Measurements from ENCODE around the gene METTL6.
A peak's percentile ranks its signal among the peaks of the same experiment; 100 is the strongest.
"Not testable (repeated sequence)": the region's sequence is repeated elsewhere in the genome, so short reads cannot be mapped to it uniquely, and the experiment has no call there.

Gene METTL6, protein sequence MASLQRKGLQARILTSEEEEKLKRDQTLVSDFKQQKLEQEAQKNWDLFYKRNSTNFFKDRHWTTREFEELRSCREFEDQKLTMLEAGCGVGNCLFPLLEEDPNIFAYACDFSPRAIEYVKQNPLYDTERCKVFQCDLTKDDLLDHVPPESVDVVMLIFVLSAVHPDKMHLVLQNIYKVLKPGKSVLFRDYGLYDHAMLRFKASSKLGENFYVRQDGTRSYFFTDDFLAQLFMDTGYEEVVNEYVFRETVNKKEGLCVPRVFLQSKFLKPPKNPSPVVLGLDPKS

DNA sequence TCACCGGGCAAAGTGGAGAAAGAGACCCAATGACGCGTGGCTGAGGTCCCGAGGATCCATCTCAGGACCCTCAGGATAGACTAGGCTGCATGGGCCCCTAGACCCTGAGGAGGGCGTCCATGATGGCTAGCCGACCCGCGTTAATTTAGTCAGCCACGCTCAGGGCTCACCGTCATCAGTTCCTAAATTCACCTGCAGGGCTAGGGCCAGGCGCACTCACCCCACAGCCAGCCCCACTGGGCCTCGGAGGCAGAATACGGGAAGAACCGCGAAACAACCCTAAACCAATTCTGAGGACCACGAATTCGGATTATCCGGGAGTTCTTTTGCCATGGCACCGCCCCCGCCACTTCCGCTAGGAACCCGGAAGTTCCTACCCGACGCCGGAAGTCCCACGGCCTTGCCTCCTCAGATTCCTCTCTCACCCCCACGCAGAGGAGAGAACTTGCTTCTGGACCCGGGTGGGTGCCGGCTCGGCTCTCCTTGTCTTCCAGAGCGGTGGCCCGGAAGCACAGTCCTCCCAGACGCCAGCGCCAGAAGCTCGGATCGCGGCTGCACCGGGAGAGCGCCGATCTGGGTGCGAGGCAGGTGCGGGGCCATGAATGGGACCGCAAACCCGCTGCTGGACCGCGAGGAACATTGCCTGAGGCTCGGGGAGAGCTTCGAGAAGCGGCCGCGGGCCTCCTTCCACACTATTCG, at the start of gene METTL6, which contains the start of gene EAF1:
Gene METTL6 (minus strand): TSS at position 363 of the 699 bp plus-strand sequence. CDS start 1,033 bp downstream, outside the sequence.
Gene EAF1 (plus strand): TSS at position 417 of the 699 bp plus-strand sequence. CDS start 182 bp downstream, at position 599.
- peaks cover 50% of the 10 kb centered on the region for H3K4me1 Mint-ChIP-seq
- H3K27ac Mint-ChIP-seq: peak within 1 kb of the TSS; percentile 88
- peak; percentile 91 for DNase-seq
- peaks cover 53% of the 10 kb centered on the region for H3K36me3 Mint-ChIP-seq
- peaks cover 2% of the 10 kb centered on the region for H3K9me3 Mint-ChIP-seq
- CTCF ChIA-PET: interaction anchor here (0.7 to 3.0 kb wide), 4 partner anchors 127 to 210 kb away, joined by 3 to 13 read pairs (median 3); no protein-coding TSS in a partner anchor
- no peaks in the 10 kb centered on the region for H3K27me3 Mint-ChIP-seq
- peak within 1 kb of the TSS; percentile 93 for H3K4me3 Mint-ChIP-seq

DNA sequence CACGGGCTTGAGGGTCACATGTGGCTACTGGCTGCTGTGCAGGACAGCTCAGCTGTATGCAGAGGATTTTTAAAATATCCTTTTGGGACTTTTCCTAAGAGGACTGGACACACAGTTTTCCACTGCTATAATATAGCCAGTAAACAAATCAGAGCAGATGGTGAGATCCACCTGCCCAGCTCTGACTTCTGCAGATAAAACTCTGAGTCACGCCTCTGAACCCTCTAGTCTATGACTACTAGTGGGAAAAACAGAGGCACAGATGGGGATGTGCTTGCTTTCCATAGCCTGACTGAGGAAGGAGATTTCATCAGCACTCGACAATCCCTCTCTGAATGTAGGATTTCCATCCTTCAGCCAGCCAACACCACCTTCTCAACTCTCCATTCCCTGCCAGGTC, 49.0 kb upstream of the METTL6 start:
- no peaks in the 10 kb centered on the region for H3K4me1 Mint-ChIP-seq
- no peak overlapping the region for H3K27ac Mint-ChIP-seq
- no peaks in the 10 kb centered on the region for H3K36me3 Mint-ChIP-seq
- DNase-seq: no peak
- CTCF ChIA-PET: no interaction called here
- no peaks in the 10 kb centered on the region for H3K9me3 Mint-ChIP-seq
- no peak overlapping the region for H3K4me3 Mint-ChIP-seq
- peaks cover 37% of the 10 kb centered on the region for H3K27me3 Mint-ChIP-seq

DNA sequence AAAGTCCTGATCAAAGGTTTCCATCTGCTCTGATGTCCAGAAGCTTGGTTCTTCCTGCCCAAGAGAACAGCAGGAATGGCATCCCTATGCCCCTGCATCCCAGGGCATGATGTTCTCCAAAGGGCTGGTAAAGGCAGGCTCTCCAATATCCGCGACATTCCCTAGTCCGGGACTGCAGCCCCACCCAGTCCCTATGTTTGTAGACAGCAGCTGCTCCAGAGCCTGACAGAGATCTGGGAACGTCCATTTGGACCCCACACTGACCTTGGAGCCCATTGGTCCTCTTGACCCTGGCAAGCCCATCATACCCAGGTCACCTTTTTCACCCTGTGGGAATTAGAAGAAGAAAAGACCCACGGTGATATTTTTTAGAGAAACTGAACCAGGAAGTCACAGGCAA, 47.8 kb upstream of the METTL6 start:
- Mint-ChIP-seq H3K4me1 (no peaks in the 10 kb centered on the region), H3K4me3 (no peak overlapping the region), H3K36me3 (no peaks in the 10 kb centered on the region), H3K27ac (no peak overlapping the region), H3K27me3 (peaks cover 43% of the 10 kb centered on the region), H3K9me3 (no peaks in the 10 kb centered on the region)
- no peak for DNase-seq
- CTCF ChIA-PET: no interaction called here

DNA sequence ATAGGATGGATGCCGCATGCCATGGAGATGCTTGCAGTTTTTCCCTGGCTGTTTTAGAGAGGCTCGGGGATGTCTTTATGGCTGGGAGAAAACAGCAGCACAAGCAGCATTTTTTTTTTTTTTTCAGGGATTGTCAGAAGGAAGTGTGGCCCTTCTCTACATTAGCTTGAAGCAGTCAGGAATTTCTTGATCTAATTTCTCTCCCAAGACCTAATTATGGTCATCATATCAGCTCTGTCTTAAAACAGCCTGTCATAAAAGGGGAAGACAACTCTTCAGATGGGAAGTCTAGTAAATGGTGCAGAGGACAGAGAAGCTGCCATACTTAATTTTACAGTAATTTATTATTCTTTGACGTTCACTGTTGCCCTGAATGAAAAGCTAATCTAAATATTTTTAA, 44.5 kb upstream of the METTL6 start:
- CTCF ChIA-PET: interaction anchor here (0.5 kb wide), 1 partner anchor 97 kb away, joined by 3 read pairs; no protein-coding TSS in a partner anchor
- Mint-ChIP-seq H3K4me1 (no peaks in the 10 kb centered on the region), H3K27me3 (peaks cover 27% of the 10 kb centered on the region)

DNA sequence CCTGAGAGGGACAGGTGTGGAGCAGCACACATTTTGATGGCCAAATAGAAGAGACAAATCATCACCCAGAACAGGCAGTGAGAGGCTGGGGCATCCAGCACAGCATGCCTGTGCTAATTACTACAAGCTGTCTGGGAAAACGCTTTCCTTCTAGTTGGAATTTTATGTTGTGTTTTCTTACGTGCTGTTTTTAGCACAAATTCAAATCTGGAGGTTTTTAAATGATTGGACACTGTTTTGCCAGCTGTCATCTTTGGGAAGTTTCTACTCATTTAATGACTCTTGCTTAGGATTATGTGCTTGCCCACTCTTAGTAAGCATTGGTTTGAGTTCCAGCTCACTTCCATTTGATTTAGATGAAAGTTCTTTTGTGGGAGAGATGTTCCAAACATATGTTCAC, 43.5 kb upstream of the METTL6 start:
- DNase-seq: no peak
- Mint-ChIP-seq H3K36me3 (no peaks in the 10 kb centered on the region), H3K4me3 (no peak overlapping the region), H3K4me1 (no peaks in the 10 kb centered on the region), H3K27me3 (peaks cover 23% of the 10 kb centered on the region), H3K9me3 (no peaks in the 10 kb centered on the region), H3K27ac (no peak overlapping the region)
- CTCF ChIA-PET: no interaction called here

More for the DNA sequence above, 44.5 kb upstream of the METTL6 start:
- DNase-seq: no peak
- Mint-ChIP-seq H3K27ac (no peak overlapping the region), H3K36me3 (no peaks in the 10 kb centered on the region), H3K9me3 (no peaks in the 10 kb centered on the region), H3K4me3 (no peak overlapping the region)

DNA sequence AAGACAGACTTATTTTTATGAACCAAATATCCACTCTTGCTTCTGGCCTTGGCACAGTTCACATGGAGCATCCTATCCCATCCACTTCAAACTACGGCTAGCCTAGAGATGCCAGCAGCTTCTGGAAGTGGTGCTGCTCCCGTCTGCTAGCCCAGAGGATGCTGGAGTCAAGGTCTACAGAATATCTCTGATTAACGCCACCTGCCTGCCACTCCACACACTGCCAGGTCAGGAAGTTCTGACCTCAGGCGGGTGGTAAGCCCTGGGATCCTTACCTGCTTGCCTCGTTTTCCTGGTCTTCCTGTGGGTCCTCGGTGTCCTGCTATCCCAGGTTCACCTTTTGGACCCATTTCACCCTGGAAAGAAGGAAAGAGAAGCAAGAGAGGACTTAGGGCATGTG, 42.9 kb upstream of the METTL6 start:
- CTCF ChIA-PET: no interaction called here
- Mint-ChIP-seq H3K36me3 (no peaks in the 10 kb centered on the region), H3K27me3 (peaks cover 22% of the 10 kb centered on the region)

DNA sequence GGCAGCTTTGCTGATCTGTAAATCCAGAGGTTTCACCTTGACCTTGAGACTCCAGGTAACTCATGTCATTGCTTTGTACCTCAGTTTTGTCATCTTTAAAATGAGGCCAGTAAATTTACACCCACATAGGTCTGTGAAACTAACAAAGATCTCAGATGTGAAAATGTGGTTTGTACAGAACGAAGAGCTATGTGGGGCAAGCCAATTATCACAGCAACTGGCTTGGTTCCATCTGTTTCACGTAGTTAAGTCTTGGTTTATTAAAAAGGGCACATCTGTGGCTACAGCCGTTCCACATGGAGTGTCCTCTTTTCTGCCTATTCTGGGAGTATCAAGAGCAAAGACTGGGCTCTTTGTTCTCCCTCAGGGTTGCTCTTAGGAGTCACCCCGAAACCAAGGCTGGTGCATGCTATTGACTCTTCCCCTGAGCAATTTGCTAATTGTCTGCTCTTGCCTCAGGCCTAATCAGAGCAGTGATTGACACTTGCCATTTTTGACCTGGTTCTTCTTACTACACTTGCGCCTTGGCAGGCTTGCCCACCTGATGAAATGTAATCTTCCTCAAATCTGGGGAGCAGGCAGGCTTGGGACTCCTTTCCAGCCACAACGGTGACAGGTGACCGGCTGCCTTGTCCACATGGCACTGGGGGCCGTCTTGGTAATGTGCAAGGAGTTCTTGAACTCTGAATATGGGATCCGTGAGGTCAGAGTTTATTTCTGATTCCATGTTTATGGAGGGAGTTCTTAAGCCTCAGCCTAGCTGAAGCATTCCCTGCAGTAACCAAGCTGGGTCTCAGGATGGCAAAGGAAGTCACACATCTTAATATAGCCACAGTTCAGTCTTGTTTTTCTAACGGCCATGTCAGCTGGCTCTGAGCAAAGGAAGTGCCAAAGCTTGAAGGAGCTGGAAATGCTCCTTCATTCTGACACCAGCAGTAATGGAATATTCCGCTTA, 40.2 kb upstream of the METTL6 start:
- Mint-ChIP-seq H3K27me3 (peaks cover 14% of the 10 kb centered on the region), H3K9me3 (no peaks in the 10 kb centered on the region), H3K36me3 (no peaks in the 10 kb centered on the region), H3K27ac (no peak overlapping the region), H3K4me1 (peaks cover 1% of the 10 kb centered on the region), H3K4me3 (no peak overlapping the region)
- no peak for DNase-seq
- CTCF ChIA-PET: no interaction called here

More for the DNA sequence above, 42.9 kb upstream of the METTL6 start:
- H3K27ac Mint-ChIP-seq: no peak overlapping the region
- H3K9me3 Mint-ChIP-seq: no peaks in the 10 kb centered on the region
- H3K4me3 Mint-ChIP-seq: no peak overlapping the region
- DNase-seq: no peak
- no peaks in the 10 kb centered on the region for H3K4me1 Mint-ChIP-seq

DNA sequence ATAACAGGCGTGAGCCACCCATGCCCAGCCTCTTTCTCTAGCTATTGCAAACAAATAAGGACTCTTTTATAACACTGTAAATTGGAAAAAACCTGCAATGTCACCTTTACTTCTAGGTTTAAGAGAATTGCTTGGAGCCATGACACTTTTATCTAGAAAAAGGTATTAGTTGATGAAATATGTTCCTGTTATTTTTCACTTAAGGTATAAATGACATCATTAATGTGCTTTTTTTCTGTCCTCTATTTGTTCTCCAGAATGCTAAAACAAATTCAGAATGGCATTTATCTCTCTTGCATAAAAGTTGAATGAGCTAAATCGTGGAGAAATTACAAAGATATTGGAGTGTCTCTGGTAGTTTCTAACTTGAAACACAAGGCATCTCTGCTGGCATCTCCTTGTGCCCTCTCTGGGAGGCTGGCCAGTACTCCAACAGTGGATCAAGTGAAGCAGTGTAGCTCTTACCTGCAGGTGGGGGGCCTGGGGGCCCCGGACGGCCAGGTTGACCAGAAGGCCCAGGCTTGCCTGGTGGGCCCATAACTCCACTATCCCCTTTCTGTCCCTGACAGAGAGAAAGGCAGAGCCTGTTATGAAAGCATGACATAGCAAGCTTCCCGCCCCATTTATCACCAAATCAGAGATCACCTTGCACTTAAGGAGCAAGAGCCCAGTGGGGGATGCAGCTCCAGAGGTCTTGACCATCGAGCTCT, 38.7 kb upstream of the METTL6 start:
- Mint-ChIP-seq H3K27me3 (peaks cover 11% of the 10 kb centered on the region), H3K9me3 (no peaks in the 10 kb centered on the region), H3K27ac (no peak overlapping the region), H3K36me3 (no peaks in the 10 kb centered on the region), H3K4me3 (no peak overlapping the region), H3K4me1 (peaks cover 12% of the 10 kb centered on the region)
- no peak for DNase-seq
- CTCF ChIA-PET: interaction anchor here (0.6 kb wide), 1 partner anchor 94 kb away, joined by 3 read pairs; no protein-coding TSS in a partner anchor

DNA sequence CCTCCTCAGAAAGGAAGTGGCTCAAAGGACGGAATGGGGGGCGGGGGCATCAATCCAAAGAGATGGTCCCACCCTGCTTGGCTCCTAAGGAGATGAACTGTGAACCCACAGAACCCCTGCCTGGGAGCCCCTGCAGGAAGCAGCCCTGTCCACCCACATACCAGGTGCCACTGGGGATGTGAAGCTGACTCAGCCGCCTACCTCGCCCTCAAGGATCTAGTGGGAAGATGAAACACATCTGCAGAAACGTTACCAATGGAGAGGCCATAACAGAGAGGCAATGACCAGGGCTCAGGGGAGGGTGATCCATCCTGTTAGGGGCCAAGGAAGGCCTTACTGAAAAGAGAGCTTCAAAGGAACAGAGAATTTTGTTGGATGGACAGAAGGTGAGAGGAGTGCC, 35.1 kb upstream of the METTL6 start:
- H3K9me3 Mint-ChIP-seq: no peaks in the 10 kb centered on the region
- CTCF ChIA-PET: interaction anchor here (0.7 kb wide), 1 partner anchor 57 kb away, joined by 3 read pairs; no protein-coding TSS in a partner anchor
- H3K4me3 Mint-ChIP-seq: peak overlapping the region; percentile 22
- no peak for DNase-seq
- peaks cover 29% of the 10 kb centered on the region for H3K4me1 Mint-ChIP-seq
- peaks cover 7% of the 10 kb centered on the region for H3K27me3 Mint-ChIP-seq
- no peak overlapping the region for H3K27ac Mint-ChIP-seq
- peaks cover 2% of the 10 kb centered on the region for H3K36me3 Mint-ChIP-seq

DNA sequence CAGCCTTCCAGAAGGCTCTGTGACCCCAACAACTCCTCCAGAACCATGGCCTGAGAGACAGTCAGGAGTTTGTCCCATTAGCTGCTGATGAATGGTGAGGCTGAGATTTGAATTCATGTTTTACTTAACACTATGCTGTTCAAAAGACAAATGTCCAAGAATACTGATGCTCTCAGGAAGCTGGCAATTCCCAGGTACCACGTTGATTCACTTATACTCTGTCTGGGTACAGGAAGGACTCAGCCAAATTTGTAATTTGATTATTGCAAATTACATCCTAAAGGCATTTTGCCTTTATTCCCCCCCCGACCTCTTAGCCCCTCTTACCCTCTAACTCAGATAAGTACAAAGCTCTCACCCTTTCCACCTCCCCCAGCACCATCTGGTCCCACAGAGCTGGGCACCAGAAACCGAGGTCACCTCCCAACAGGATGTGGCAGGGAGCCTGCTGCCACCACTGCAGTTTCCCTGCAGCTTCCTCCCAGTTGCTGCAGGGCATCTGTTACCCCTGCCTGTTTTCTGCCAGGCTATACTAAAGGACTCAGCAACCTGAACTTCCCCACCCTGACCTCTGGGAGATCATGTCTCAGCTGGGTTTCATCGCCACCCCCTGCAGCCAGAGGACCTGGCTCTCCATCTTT, 33.7 kb upstream of the METTL6 start:
- H3K9me3 Mint-ChIP-seq: no peaks in the 10 kb centered on the region
- CTCF ChIA-PET: interaction anchor here (1.5 kb wide), 1 partner anchor 55 kb away, joined by 3 read pairs; no protein-coding TSS in a partner anchor
- no peak overlapping the region for H3K4me3 Mint-ChIP-seq
- DNase-seq: peak; percentile 50
- peaks cover 29% of the 10 kb centered on the region for H3K4me1 Mint-ChIP-seq
- H3K36me3 Mint-ChIP-seq: peaks cover 2% of the 10 kb centered on the region
- H3K27ac Mint-ChIP-seq: no peak overlapping the region
- peaks cover 11% of the 10 kb centered on the region for H3K27me3 Mint-ChIP-seq

DNA sequence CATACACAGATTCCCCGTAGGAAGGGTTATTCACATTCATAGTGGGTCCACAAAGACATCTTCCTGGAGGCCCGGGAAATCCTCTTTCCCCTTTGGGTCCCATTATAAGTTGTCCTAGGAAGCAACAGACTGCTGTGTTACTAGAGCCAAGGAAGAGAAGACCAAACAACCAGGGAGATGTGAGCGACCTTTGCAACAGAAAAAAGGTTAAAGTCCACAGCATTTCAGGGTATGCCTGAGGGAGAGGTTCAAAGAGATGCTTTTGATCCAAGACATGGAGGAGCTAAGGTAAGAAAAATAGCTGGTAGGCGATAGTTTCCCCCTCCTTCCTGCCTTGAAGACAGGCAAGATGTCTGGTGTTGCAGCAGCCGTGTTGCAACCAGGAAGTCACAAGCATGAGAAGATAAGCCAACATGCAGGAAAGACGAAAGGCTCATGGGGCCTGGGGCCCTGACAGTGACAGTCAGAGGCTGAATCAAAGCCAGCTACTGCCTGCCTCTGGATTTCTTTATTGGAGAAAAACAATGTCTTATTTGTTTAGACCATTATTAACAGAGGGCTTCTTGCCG, 31.0 kb upstream of the METTL6 start:
- no peak for DNase-seq
- Mint-ChIP-seq H3K27ac (no peak overlapping the region), H3K4me1 (peaks cover 29% of the 10 kb centered on the region), H3K9me3 (no peaks in the 10 kb centered on the region), H3K27me3 (peaks cover 11% of the 10 kb centered on the region), H3K36me3 (peaks cover 2% of the 10 kb centered on the region), H3K4me3 (no peak overlapping the region)
- CTCF ChIA-PET: no interaction called here

DNA sequence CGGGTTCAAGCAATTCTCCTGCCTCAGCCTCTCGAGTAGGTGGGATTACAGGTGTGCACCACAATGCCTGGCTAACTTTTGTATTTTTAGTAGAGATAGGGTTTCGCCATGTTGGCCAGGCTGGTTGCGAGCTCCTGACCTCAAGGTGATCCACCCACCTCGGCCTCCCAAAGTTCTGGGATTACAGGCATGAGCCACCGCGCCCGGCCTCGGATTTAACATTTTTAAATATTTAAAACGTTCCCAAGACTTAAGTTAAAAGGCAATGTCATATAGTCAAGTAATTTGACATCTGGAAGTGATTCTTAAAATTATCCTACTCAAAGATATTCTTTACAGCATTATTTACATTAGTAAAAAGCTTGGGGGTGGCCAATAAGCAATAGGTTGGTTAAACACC, 29.6 kb upstream of the METTL6 start:
- H3K4me3 Mint-ChIP-seq, CTCF ChIA-PET, H3K9me3 Mint-ChIP-seq, H3K36me3 Mint-ChIP-seq, DNase-seq, H3K27ac Mint-ChIP-seq: not testable (repeated sequence)
- peaks cover 11% of the 10 kb centered on the region for H3K27me3 Mint-ChIP-seq
- H3K4me1 Mint-ChIP-seq: peaks cover 24% of the 10 kb centered on the region

DNA sequence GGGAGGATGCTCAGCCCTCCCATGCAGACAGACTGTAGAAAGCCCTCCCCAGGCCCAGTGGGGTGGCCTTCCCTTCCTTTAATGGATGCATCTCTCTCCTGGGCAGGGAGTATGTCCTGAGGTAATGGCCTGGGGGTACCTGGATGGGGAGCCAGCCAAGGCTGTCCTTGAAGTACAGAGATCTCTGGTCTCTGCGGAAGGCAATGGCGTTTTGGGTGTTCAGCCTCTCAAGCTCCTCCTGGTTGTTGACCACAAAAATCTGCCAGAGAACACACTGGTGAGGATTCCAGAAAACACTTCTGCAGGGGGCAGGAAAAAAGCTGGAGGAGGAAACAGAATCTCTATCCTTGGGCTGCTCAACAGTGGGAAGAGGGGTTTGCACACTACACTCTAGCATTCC, 29.0 kb upstream of the METTL6 start:
- Mint-ChIP-seq H3K9me3 (no peaks in the 10 kb centered on the region), H3K27me3 (peaks cover 8% of the 10 kb centered on the region), H3K36me3 (peaks cover 2% of the 10 kb centered on the region), H3K4me3 (no peak overlapping the region), H3K4me1 (peaks cover 20% of the 10 kb centered on the region), H3K27ac (no peak overlapping the region)
- CTCF ChIA-PET: no interaction called here
- no peak for DNase-seq
